ENCODE data around the gene TRAPPC14. TPM values are rescaled to one million over a fixed set of nuclear protein-coding genes. Genes with fewer than 3 reads are reported as not detected.
A peak's percentile ranks its signal among the peaks of the same experiment; 100 is the strongest.

Gene TRAPPC14
- total RNA-seq, 1 donor from 2014 or later, result 30.2 TPM

GRCh38 chr7:100107125-100107737 lies 51.3 kb downstream of the TRAPPC14 start:
- H3K4me1 Mint-ChIP-seq (ENCODE audit: unreplicated experiment), result peaks cover 6% of the 10 kb centered on the region
- H3K27ac Mint-ChIP-seq (ENCODE audit: unreplicated experiment), result no peak overlapping the region
- peaks cover 9% of the 10 kb centered on the region for H3K27me3 Mint-ChIP-seq (ENCODE audit: unreplicated experiment)
- peaks cover 34% of the 10 kb centered on the region for H3K36me3 Mint-ChIP-seq (ENCODE audit: low read depth, unreplicated experiment)
- no peak for TF ChIP-seq CTCF (IDR thresholded peaks at IDR 0.05; ENCODE audit: unreplicated experiment)
- DNase-seq (ENCODE audit: low spot score), result no peak
- peak overlapping the region; percentile 68 for H3K4me3 Mint-ChIP-seq (ENCODE audit: unreplicated experiment)
- no peaks in the 10 kb centered on the region for H3K9me3 Mint-ChIP-seq (ENCODE audit: unreplicated experiment)

- Mint-ChIP-seq H3K4me1 (ENCODE audit: unreplicated experiment) (peaks cover 7% of the 10 kb centered on the region), H3K27ac (ENCODE audit: unreplicated experiment) (no peak overlapping the region), H3K27me3 (ENCODE audit: unreplicated experiment) (peaks cover 14% of the 10 kb centered on the region), H3K4me3 (ENCODE audit: unreplicated experiment) (no peak overlapping the region), H3K9me3 (ENCODE audit: unreplicated experiment) (no peaks in the 10 kb centered on the region), H3K36me3 (ENCODE audit: low read depth, unreplicated experiment) (peaks cover 31% of the 10 kb centered on the region)
- TF ChIP-seq CTCF (IDR thresholded peaks at IDR 0.05; ENCODE audit: unreplicated experiment), result no peak
- no peak for DNase-seq (ENCODE audit: low spot score)
Observed at GRCh38 chr7:100106633-100107032, 51.9 kb downstream of the TRAPPC14 start.

GRCh38 chr7:100105534-100105933 lies 53.0 kb downstream of the TRAPPC14 start:
- H3K27ac Mint-ChIP-seq (ENCODE audit: unreplicated experiment), result no peak overlapping the region
- peaks cover 26% of the 10 kb centered on the region for H3K36me3 Mint-ChIP-seq (ENCODE audit: low read depth, unreplicated experiment)
- no peak for DNase-seq (ENCODE audit: low spot score)
- H3K4me3 Mint-ChIP-seq (ENCODE audit: unreplicated experiment), result no peak overlapping the region
- H3K4me1 Mint-ChIP-seq (ENCODE audit: unreplicated experiment), result peaks cover 12% of the 10 kb centered on the region
- H3K27me3 Mint-ChIP-seq (ENCODE audit: unreplicated experiment), result peaks cover 21% of the 10 kb centered on the region
- no peaks in the 10 kb centered on the region for H3K9me3 Mint-ChIP-seq (ENCODE audit: unreplicated experiment)
- TF ChIP-seq CTCF (IDR thresholded peaks at IDR 0.05; ENCODE audit: unreplicated experiment), result no peak

Small RNA genes within 50 kb of the gene (microRNA-seq; reads per million reads assigned to microRNA genes)
- not detected for gene MIR4658 (ENCODE audit: unreplicated experiment)

Other genes with a start within 250 kb of the TRAPPC14 start
- 5.8 TPM for gene TRIM4, start 239.2 kb downstream of the TRAPPC14 start, total RNA-seq (ENCODE audit: unreplicated experiment)
- 1.8 TPM for gene GJC3, start 229.1 kb downstream of the TRAPPC14 start, total RNA-seq (ENCODE audit: unreplicated experiment)
- gene AZGP1, start 182.7 kb downstream of the TRAPPC14 start, total RNA-seq (ENCODE audit: unreplicated experiment), result not detected
- 63.1 TPM for gene ZKSCAN1, start 143.1 kb downstream of the TRAPPC14 start, total RNA-seq (ENCODE audit: unreplicated experiment)
- gene ZSCAN21, start 108.9 kb downstream of the TRAPPC14 start, total RNA-seq (ENCODE audit: unreplicated experiment), result 18.5 TPM
- 47.7 TPM for gene ZNF3, start 77.0 kb downstream of the TRAPPC14 start, total RNA-seq (ENCODE audit: unreplicated experiment)
- 82.4 TPM for gene COPS6, start 69.8 kb downstream of the TRAPPC14 start, total RNA-seq (ENCODE audit: unreplicated experiment)
- 119 TPM for gene MCM7, start 57.3 kb downstream of the TRAPPC14 start, total RNA-seq (ENCODE audit: unreplicated experiment)
- gene AP4M1, start 57.1 kb downstream of the TRAPPC14 start, total RNA-seq (ENCODE audit: unreplicated experiment), result 17.8 TPM
- gene TAF6, start 39.4 kb downstream of the TRAPPC14 start, total RNA-seq (ENCODE audit: unreplicated experiment), result 71.8 TPM
- gene CNPY4, start 39.1 kb downstream of the TRAPPC14 start, total RNA-seq (ENCODE audit: unreplicated experiment), result 28.3 TPM
- gene MBLAC1, start 31.8 kb downstream of the TRAPPC14 start, total RNA-seq (ENCODE audit: unreplicated experiment), result 1.6 TPM
- gene LAMTOR4, start 9.8 kb downstream of the TRAPPC14 start, total RNA-seq (ENCODE audit: unreplicated experiment), result 68.6 TPM
- gene GAL3ST4, start 9.9 kb upstream of the TRAPPC14 start, total RNA-seq (ENCODE audit: unreplicated experiment), result 4.4 TPM
- 27.2 TPM for gene GPC2, start 18.7 kb upstream of the TRAPPC14 start, total RNA-seq (ENCODE audit: unreplicated experiment)
- 1.9 TPM for gene STAG3, start 19.2 kb upstream of the TRAPPC14 start, total RNA-seq (ENCODE audit: unreplicated experiment)
- gene PVRIG, start 61.2 kb upstream of the TRAPPC14 start, total RNA-seq (ENCODE audit: unreplicated experiment), result not detected
- gene SPDYE3, start 149.0 kb upstream of the TRAPPC14 start, total RNA-seq (ENCODE audit: unreplicated experiment), result not detected
- 40.1 TPM for gene PILRB, start 199.4 kb upstream of the TRAPPC14 start, total RNA-seq (ENCODE audit: unreplicated experiment)
- gene PILRA, start 214.8 kb upstream of the TRAPPC14 start, total RNA-seq (ENCODE audit: unreplicated experiment), result 4.2 TPM